Panc1 (cell line): ENCODE measurements around the gene MSI2. TPM values are rescaled to one million over a fixed set of nuclear protein-coding genes. Genes with fewer than 3 reads are reported as not detected.

Experiments used
- ATAC-seq: fragments of 200-7000 bp; cut with Tn5 transposase; 2 replicates; pipeline ENCODE4 v1.9.1; 2020; ENCODE audit warnings: mild to moderate bottlenecking, moderate library complexity
- BruUV-seq: library from RNA; stranded (reverse); fragments of 400-500 nt; replicated peaks from 2 replicates; lab custom pipeline; 2021; lab: Mats Ljungman, UMichigan
- CTCF ChIA-PET: fragments of 300-600 bp; sonication (Branson Sonifier 250); formaldehyde crosslinking; loops from one replicate; lab custom pipeline; 2022; ENCODE audit warnings: antibody characterized with exemption; lab: Charles Lee
- POLR2A ChIA-PET: fragments of 300-600 bp; sonication (Branson Sonifier 250); formaldehyde crosslinking; loops from one replicate; lab custom pipeline; 2022; ENCODE audit warnings: antibody characterized with exemption; lab: Charles Lee
- DNase-seq: peaks from one replicate; pipeline ENCODE4 v3.0.0-alpha.2; 2010; ENCODE audit warnings: low read depth, low spot score
- H3K27ac ChIP-seq: 2 replicates; pipeline ENCODE4 v1.5.1; 2011; ENCODE audit warnings: mild to moderate bottlenecking, low read length, inconsistent platforms
- H3K27me3 ChIP-seq: fragments of 200-500 bp; sonication (Bioruptor generic); 2 replicates; pipeline ENCODE4 v1.6.0; 2014; ENCODE audit warnings: low read length, inconsistent platforms; ENCODE audit not compliant: control insufficient read depth, insufficient read depth
- H3K36me3 ChIP-seq: fragments of 200-500 bp; sonication (Bioruptor generic); 2 replicates; pipeline ENCODE4 v1.5.1; 2014; ENCODE audit warnings: inconsistent platforms, mild to moderate bottlenecking, low read length, moderate library complexity; ENCODE audit not compliant: control insufficient read depth, insufficient read depth
- H3K4me1 ChIP-seq: 2 replicates; pipeline ENCODE4 v1.5.1; 2011; ENCODE audit warnings: inconsistent platforms, mild to moderate bottlenecking, low read length, moderate library complexity; ENCODE audit not compliant: control insufficient read depth, insufficient read depth
- H3K4me3 ChIP-seq, 2 experiments: 2 replicates each; pipeline ENCODE4 v1.5.1; 2011 to 2012; ENCODE audit warnings: low read depth in 2 of 2, low read length in 2 of 2, mild to moderate bottlenecking in 2 of 2, inconsistent platforms in 1 of 2, moderate library complexity in 1 of 2
- H3K9me3 ChIP-seq: fragments of 200-500 bp; sonication (Bioruptor generic); 2 replicates; pipeline ENCODE4 v1.5.1; 2014; ENCODE audit warnings: low read depth, mild to moderate bottlenecking, inconsistent platforms, low read length, moderate library complexity; ENCODE audit not compliant: control insufficient read depth, insufficient read depth
- POLR2AphosphoS5 ChIP-seq: IDR thresholded peaks from 2 replicates; pipeline ENCODE4 v1.6.1; 2012; ENCODE audit warnings: mild to moderate bottlenecking, low read depth, low read length, moderate library complexity
- REST ChIP-seq, 2 experiments: IDR thresholded peaks; 2 replicates each; pipeline ENCODE4 v1.6.1; 2011 to 2012; ENCODE audit warnings: low read depth in 2 of 2, control low read depth in 1 of 2, low read length in 1 of 2, mild to moderate bottlenecking in 1 of 2, moderate library complexity in 1 of 2; ENCODE audit not compliant: insufficient read depth in 1 of 2
- SIN3A ChIP-seq: IDR thresholded peaks from 2 replicates; pipeline ENCODE4 v1.6.1; 2012; ENCODE audit warnings: low read depth, mild to moderate bottlenecking, low read length, moderate library complexity, borderline replicate concordance; ENCODE audit not compliant: insufficient read depth
- TCF7L2 ChIP-seq: IDR thresholded peaks from 2 replicates; pipeline ENCODE4 v1.6.1; 2011; ENCODE audit warnings: mild to moderate bottlenecking, low read depth, low read length, inconsistent platforms
- in situ Hi-C: cut with HindIII; loops from 2 replicates; pipeline ENCODE4 v1.10.0; 2016; ENCODE audit warnings: low sequenced_read_pairs, low pct_unique_long_range_greater_than_20kb
- intact Hi-C: fragments of 100-400 bp; cut with micrococcal nuclease; formaldehyde crosslinking; loops from one replicate; pipeline ENCODE4 v1.10.0; 2022; ENCODE audit not compliant: unreplicated experiment
- total RNA-seq: library from RNA; stranded (reverse); gene quantifications from one replicate; pipeline ENCODE4 v1.2.1, GENCODE V29; 2021; ENCODE audit not compliant: unreplicated experiment
- TF ChIP-seq, protein P1 (sequence below): fragments of 450-650 bp; IDR thresholded peaks from 2 replicates; pipeline ENCODE4 v1.5.1; 2017; ENCODE audit warnings: mild to moderate bottlenecking

MSI2 gene
- total RNA-seq, 1 experiment from 2014 or later: 38.5 TPM

DNA sequence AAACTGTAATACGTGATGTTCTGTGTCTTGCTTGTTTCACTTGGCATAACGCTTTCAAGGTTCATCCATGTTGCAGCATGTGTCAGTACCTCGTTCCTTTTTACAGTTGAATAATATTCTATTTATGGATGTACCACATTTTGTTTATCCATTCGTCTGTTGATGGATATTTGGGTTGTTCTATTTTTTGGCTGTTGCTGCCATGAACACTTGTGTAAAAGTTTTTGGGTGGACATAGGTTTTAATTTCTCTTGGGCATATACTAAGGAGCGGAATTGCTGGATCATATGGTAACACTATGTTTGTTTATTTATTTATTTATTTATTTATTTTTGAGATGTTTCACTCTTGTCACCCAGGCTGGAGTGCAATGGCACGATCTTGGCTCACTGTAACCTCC lies 137.0 kb downstream of the MSI2 start:
- intact Hi-C loops: no loop called here

GRCh38 chr17:57394375-57394774 lies 138.1 kb downstream of the MSI2 start:
- Histone ChIP-seq H3K36me3 (no peaks in the 10 kb centered on the region), H3K27ac (no peak overlapping the region), H3K9me3 (no peaks in the 10 kb centered on the region), H3K27me3 (no peaks in the 10 kb centered on the region), H3K4me3 (no peak overlapping the region), H3K4me1 (no peaks in the 10 kb centered on the region)
- BruUV-seq: no TSS peak
- ChIA-PET POLR2A (no interaction called here), CTCF (interaction anchor here (0.6 kb wide), 1 partner anchor 120 kb away, joined by 4 read pairs; no protein-coding TSS in a partner anchor)
- in situ Hi-C loops: no loop called here
- ATAC-seq (no peak), DNase-seq (no peak)
- TF ChIP-seq SIN3A (no peak), POLR2AphosphoS5 (no peak), REST (IDR thresholded peaks at IDR 0.05; ENCODE audit: insufficient read depth in 1 of 2, low read depth in 2 of 2, low read length in 1 of 2) (no peak)
- TF ChIP-seq, protein P1, sequence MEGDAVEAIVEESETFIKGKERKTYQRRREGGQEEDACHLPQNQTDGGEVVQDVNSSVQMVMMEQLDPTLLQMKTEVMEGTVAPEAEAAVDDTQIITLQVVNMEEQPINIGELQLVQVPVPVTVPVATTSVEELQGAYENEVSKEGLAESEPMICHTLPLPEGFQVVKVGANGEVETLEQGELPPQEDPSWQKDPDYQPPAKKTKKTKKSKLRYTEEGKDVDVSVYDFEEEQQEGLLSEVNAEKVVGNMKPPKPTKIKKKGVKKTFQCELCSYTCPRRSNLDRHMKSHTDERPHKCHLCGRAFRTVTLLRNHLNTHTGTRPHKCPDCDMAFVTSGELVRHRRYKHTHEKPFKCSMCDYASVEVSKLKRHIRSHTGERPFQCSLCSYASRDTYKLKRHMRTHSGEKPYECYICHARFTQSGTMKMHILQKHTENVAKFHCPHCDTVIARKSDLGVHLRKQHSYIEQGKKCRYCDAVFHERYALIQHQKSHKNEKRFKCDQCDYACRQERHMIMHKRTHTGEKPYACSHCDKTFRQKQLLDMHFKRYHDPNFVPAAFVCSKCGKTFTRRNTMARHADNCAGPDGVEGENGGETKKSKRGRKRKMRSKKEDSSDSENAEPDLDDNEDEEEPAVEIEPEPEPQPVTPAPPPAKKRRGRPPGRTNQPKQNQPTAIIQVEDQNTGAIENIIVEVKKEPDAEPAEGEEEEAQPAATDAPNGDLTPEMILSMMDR: no peak
- intact Hi-C loops: no loop called here

More for the DNA sequence above, 137.0 kb downstream of the MSI2 start:
- DNase-seq: no peak
- Histone ChIP-seq H3K4me1 (no peaks in the 10 kb centered on the region), H3K27me3 (no peaks in the 10 kb centered on the region), H3K4me3 (no peak overlapping the region), H3K9me3 (no peaks in the 10 kb centered on the region), H3K27ac (no peak overlapping the region), H3K36me3 (no peaks in the 10 kb centered on the region)
- ChIA-PET CTCF (no interaction called here), POLR2A (no interaction called here)
- in situ Hi-C loops: no loop called here
- no peak for ATAC-seq
- BruUV-seq: no TSS peak
- TF ChIP-seq REST (IDR thresholded peaks at IDR 0.05; ENCODE audit: insufficient read depth in 1 of 2, low read depth in 2 of 2, low read length in 1 of 2) (no peak), TCF7L2 (no peak), POLR2AphosphoS5 (no peak), SIN3A (no peak)
- TF ChIP-seq, protein P1: no peak
